Activated CD4-positive, alpha-beta T cell treated with anti-CD3 and anti-CD28 coated beads for 4 hours (primary cell): Measurements from ENCODE around the gene AGAP3.

Experiments used
- DNase-seq, 2 donors: peaks; one replicate each; pipeline ENCODE4 v3.0.0-alpha.2; 2020

Gene AGAP3

GRCh38 chr7:151088856-151089699 is 2.8 kb downstream of the AGAP3 start:
- no peak for DNase-seq

GRCh38 chr7:151089893-151090730 is 3.8 kb downstream of the AGAP3 start:
- no peak for DNase-seq

- no peak for DNase-seq
Measured at GRCh38 chr7:151091003-151091402, 4.7 kb downstream of the AGAP3 start.

- DNase-seq, result no peak
Measured at GRCh38 chr7:151091431-151091830, 5.2 kb downstream of the AGAP3 start.

GRCh38 chr7:151091988-151092387 is 5.7 kb downstream of the AGAP3 start:
- no peak for DNase-seq

GRCh38 chr7:151093748-151094147 is 7.5 kb downstream of the AGAP3 start:
- DNase-seq, result no peak

- no peak for DNase-seq
Measured at GRCh38 chr7:151094675-151095074, 8.4 kb downstream of the AGAP3 start.

- DNase-seq, result no peak
Measured at GRCh38 chr7:151095123-151095797, 9.0 kb downstream of the AGAP3 start.

GRCh38 chr7:151095828-151096475 is 9.7 kb downstream of the AGAP3 start:
- no peak for DNase-seq

- no peak for DNase-seq
Measured at GRCh38 chr7:151099486-151100211, 13.4 kb downstream of the AGAP3 start.

GRCh38 chr7:151100921-151101320 is 14.6 kb downstream of the AGAP3 start:
- no peak for DNase-seq

GRCh38 chr7:151101621-151102396 is 15.5 kb downstream of the AGAP3 start:
- DNase-seq, result no peak

- DNase-seq, result no peak
Measured at GRCh38 chr7:151102991-151103390, 16.7 kb downstream of the AGAP3 start.

GRCh38 chr7:151103973-151104372 is 17.7 kb downstream of the AGAP3 start:
- DNase-seq, result no peak

GRCh38 chr7:151104411-151105235 is 18.3 kb downstream of the AGAP3 start:
- DNase-seq, result no peak

GRCh38 chr7:151107882-151108281 is 21.6 kb downstream of the AGAP3 start:
- no peak for DNase-seq

- DNase-seq, result no peak
Measured at GRCh38 chr7:151109094-151110048, 23.1 kb downstream of the AGAP3 start.

GRCh38 chr7:151110236-151110940 is 24.1 kb downstream of the AGAP3 start:
- no peak for DNase-seq
